GM18505 (cell line): ENCODE results near the gene ANKRD18A.

Experiments
- ATAC-seq: cut with Tn5 transposase; IDR thresholded peaks from one replicate; pipeline ENCODE4 v1.9.1; 2021; ENCODE audit not compliant: unreplicated experiment
- POLR2A ChIP-seq: IDR thresholded peaks from 4 replicates; pipeline ENCODE4 v1.6.1; 2011; ENCODE audit warnings: borderline replicate concordance; ENCODE audit not compliant: insufficient read depth, insufficient read length; ENCODE audit errors: extremely low read depth

Gene ANKRD18A

DNA sequence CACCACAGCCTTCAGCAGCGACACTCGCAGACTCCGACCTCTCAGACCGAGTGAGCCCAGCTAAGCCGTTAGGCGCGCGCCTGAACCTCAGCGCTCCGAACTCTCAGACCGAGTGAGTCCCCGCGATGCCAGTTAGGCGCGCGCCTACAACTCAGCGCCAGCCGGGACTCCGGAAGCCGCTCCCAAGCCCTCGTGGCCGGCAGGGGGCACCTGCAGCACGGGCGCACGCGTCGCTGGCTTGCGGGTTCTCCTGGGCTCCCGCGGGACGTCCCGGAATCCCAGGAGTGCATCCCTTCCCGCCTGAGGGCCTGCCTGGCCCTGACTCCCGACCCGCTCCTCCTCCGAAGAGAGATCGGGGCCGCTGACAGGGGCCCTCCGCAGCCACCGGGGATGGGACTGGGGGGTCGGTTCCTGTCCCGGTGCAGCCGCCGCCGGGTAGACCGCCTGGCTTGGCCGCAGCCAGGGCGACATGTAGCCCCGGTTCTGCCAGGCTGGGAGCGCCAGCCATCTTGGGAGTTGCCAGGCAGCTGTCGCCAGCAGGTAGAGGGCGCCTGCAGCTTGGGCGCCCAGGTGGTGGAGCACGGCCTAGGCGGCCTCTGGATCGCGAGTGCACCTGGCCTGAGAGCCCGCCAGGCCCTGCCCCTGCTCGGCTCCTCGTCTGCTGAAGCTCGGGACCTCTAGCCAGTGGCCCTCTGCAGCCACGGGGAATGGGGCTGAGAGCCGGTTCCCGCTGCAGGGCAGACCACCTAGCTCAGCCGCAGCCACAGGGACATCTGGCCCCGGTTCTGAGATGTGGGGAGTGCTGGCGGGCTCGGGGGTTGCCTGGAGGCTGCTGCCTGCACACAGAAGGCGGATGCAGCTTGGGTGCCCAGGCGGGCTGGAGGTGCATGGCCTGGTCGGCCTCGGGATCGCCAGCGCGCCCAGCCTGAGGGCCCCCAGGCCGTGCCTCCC lies at the start of gene ANKRD18A:
Gene ANKRD18A, minus strand, starts transcription at position 114 of the 951 bp plus-strand sequence. CDS start 311 bp downstream, outside the sequence.
- TF ChIP-seq POLR2A, result no peak
- ATAC-seq, result peak; percentile 63

DNA sequence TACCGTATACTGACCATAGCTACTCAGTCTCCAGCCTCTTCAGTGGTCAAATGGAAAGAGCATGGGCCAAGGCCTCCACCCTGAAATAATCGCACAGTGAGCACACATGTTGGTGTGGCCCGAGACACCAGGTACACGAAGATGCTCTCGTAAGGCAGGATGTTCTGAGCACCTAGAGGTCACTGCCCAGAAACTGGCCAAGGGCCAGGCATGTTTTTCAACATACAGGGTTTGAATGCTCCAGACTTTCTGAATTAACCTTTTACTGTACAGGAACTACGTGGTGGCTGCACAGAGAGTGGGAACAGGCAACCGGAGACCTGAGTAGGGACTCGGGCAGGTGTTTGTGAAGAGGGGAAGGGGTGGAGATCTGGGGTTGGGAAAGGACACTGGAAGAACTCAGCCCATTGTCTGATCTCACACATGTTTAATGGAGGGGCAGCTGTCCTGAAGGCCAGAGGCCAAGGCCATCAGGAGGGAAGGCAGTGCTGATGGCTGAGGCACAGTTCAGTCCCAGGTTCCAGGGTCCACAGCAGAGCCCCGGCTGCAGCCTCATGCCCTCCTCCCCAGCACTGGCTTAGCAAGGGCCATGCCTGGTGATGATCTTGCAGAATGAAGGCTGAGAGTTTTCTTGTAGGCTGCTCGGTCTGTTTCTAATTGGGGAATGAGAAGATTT lies 48.5 kb upstream of the ANKRD18A start:
- TF ChIP-seq POLR2A, result no peak

DNA sequence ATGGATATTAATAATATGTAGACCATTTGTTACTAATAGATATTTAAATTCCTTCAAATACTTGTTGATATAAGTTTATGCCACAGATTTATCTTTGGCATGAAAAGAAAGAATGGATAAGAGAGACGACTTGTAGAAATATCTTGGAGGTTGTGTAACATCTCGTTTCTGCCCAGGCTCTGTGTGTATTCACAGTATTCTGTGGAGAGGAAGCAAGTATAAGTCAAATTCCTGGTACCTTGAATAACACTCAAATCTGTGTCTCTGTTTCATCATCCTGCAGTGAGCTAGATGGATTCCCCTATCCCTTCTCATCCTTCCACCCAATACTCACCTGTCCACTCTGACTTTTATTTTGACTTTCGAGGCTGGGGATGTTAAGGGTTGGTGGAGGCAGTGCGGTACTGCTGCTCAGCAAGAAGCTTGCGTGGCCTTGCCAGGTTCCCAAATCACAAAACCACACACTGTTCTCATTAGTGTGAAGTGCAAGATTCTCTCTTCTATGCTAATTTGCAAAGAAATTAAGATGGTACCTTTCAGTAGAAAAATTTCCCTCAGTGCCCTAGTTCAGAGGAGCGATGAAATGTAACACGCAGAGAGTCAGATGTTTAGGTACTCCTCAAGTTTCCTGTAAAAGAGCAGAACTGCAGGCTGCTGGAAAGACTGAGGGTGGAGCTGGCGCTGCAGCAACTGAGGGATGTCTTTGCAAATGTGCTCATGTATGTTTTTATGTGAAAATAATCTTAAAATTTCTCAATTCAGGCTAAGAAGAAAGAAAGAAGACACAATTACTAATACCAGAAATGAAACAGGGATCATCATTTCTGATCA lies 42.6 kb upstream of the ANKRD18A start:
- no peak for TF ChIP-seq POLR2A
- ATAC-seq, result no peak

More for the DNA sequence above, 48.5 kb upstream of the ANKRD18A start:
- no peak for ATAC-seq

DNA sequence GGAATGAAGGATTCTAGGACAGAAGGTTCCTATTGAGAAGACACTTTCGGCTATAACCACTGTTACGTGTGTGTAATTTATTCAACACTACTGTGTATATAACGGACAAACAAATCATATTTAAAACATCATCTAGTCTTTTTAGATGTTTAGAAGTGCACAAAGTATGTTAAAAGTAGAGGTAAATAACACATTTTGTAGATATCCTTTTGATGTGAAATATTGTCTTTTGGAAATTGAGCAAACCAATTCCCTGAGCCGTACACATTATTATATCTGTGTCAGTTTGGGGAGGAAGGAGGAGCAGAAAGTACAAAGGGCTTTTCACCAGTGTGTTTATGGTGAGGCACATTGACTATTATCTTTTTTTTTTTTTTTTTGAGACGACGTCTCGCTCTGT lies 39.1 kb upstream of the ANKRD18A start:
- no peak for TF ChIP-seq POLR2A
- no peak for ATAC-seq

DNA sequence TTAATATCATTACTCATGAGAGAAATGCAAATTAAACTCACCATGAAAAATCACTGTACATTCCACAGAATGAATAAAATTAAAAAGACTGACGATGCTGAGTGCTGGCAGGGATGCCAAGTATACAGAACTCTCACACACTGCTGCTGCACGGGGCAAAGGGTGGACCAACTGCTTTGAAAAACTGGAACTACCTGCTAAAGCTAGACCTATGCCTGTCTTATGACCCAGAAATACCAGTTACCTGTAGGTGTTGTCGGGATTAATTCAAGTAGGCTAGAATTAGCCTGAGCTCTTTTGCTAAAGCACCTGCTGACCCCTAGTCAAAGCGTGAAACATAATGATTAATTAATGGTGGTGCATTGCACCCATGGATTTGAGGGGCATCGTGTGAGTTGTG lies 36.5 kb upstream of the ANKRD18A start:
- no peak for TF ChIP-seq POLR2A
- ATAC-seq, result no peak

DNA sequence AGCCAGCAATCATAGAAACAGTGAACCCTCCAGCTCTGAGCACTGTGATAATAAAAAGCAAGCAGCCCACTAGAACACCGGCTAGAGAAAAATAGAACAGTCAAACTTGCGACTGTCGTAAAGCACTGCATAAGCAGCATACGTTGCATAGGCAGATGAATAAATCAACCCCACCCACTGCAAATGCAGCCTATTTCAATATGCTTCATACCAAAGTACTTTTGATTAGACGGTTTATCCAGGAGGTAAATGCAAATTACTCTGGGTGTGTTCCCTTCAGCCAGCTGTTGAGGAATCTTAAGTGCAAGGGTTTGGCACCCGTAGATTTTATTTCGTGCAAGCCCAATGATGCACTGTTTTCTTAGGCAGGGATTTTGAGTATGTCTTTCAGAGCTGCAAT lies 32.1 kb upstream of the ANKRD18A start:
- no peak for TF ChIP-seq POLR2A
- ATAC-seq, result no peak

DNA sequence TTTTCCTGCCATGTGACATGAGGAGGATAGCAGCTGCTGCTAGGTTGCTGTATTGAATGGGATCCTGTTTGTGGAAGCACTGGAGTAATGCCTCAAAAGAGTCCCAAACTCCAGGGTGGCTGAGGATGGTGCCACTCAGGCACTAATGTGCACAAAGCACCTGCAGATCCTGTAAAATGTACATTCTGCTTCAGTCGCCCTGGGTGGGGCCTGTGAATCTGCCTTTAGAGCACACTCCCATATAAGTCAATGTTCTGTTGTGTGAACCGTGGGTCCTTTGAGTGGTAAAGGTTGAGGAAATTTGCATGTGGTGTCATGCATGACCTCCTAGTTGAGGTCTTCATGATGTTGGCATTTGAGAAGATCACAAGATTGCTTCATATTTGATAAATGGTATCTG lies 31.6 kb upstream of the ANKRD18A start:
- TF ChIP-seq POLR2A, result no peak
- ATAC-seq, result no peak

DNA sequence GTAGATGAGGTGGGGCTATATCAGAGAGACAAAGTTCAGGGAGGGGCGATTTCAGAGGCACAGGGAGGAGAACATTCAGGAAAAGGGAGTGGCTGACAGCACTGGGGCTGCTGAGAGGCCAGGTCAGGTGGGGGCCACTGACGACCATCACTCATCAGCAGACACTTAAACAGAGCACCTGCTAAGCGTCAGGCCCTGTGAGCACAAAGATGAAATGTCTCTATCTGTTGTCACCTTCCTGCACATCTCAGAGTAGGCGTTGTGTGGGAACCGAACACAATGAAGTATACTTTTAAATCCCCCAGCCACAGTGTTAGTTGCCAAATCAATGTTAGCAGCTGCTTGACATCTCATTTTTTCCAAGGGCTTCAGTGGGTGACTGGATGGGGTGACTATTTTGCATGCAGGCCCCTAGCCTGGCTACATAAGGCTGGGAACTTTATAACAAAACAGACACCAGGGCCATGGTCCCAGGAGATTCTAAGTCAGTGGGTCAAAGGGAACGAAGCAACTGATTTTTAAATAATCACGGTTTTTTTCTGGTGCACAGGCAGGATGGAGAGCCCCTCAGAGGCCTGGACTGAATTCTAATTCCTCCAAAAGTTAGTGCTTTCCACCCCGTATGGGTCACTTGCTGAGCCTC lies 31.1 kb upstream of the ANKRD18A start:
- TF ChIP-seq POLR2A, result no peak
- ATAC-seq, result no peak

DNA sequence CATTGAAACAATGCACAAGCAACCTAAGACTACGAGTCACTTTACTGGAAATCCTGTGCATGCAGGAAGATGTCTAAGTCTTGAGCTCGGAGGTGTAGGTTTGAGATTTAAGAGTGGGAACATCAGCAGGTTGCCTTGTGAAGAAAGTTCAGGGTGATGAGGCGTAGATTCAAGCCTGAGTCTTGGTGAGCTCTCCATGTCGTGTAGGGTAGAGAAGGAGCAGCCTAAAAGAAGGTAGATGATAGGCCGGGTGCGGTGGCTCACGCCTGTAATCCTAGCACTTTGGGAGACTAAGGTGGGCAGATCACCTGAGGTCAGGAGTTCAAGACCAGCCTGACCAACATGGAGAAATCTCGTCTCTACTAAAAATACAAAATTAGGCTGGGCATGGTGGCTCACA lies 30.2 kb upstream of the ANKRD18A start:
- no peak for TF ChIP-seq POLR2A
- no peak for ATAC-seq

DNA sequence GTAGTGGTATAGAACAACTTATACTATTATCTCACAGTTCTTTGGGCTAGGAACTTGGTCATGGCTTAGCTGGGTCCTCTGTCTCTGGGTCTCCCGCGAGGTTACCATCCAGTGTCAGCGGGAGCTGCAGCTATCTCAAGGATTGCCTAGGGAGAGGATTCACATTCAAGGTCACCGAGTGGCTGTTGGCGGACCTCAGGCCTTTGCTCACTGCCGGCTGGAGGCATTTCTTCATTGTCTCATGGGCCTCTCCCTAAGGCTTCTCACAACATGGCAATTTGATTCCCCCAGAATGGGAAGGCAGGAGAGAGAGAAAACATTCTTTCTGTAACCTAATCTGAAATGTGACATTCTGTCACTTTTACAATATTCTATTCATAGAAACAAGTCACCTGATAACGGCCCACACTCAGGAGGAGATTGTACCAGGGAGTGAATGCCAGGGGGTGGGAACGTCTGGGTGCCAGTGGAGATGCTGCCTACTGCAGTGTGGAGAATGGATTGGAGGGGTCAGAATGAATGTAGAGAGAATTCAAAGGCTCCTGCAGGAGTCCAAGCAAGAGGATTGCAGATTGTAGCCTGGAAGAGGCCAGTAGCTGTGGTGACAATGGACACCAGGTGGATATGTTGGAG lies 29.5 kb upstream of the ANKRD18A start:
- no peak for TF ChIP-seq POLR2A

DNA sequence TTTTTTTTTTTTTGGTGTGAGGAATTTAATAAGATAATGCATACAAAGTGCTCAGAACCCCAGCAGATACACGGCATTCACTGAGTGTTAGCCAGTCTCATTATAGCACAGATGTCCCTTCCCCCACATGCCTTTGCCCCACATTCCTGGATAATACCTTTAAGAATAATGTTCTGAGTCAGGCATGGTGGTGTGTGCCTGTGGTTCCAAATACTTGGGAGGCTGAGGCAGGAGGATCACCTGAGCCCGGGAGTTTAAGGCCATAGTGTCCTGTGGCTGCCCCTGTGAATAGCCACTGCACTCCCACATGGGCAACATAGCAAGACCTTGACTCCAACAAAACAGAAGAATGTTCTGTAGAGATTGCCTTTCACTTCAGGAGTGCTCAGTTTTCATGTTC lies 24.2 kb upstream of the ANKRD18A start:
- TF ChIP-seq POLR2A, result no peak
- ATAC-seq, result no peak

More for the DNA sequence above, 29.5 kb upstream of the ANKRD18A start:
- no peak for ATAC-seq

DNA sequence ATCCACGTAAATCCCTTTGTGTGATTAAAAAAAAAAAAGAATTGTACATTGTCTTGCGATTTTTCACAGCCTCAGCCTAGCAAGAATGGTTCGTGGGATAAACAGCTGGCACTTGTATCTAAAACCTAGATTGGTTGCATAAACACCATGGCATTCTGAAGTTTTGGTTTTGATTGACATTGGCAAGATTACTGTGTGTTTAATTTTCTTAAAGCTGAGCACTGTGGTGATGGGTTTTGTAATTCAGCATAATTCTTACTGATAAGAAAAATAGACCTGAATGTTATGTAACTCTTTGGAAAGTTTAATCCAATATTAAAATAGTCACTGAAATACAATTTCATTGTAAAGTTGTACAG lies 23.4 kb upstream of the ANKRD18A start:
- TF ChIP-seq POLR2A, result no peak
- no peak for ATAC-seq
